Type B pancreatic cell (in vitro differentiated cells): Measurements from ENCODE around the gene CCDC82. TPM values are rescaled to one million over a fixed set of nuclear protein-coding genes. Genes with fewer than 3 reads are reported as not detected.

ENCODE experiments used
- DNase-seq: peaks from one replicate; pipeline ENCODE4 v3.0.0; 2021; ENCODE audit warnings: mixed read lengths; ENCODE audit not compliant: unreplicated experiment; ENCODE audit errors: extremely low spot score
- H3K27ac Mint-ChIP-seq: 2 replicates; pipeline ENCODE4 v1.8.0; 2021; ENCODE audit warnings: mild to moderate bottlenecking, mixed read lengths
- H3K27me3 Mint-ChIP-seq: 2 replicates; pipeline ENCODE4 v1.8.0; 2021; ENCODE audit warnings: mixed read lengths
- H3K36me3 Mint-ChIP-seq: 2 replicates; pipeline ENCODE4 v1.8.0; 2021; ENCODE audit warnings: mixed read lengths
- H3K4me1 Mint-ChIP-seq: one replicate; pipeline ENCODE4 v1.8.0; 2021; ENCODE audit warnings: mixed read lengths; ENCODE audit not compliant: unreplicated experiment
- H3K4me3 Mint-ChIP-seq: 2 replicates; pipeline ENCODE4 v1.8.0; 2021; ENCODE audit warnings: mild to moderate bottlenecking, mixed read lengths
- H3K9me3 Mint-ChIP-seq: 2 replicates; pipeline ENCODE4 v1.8.0; 2021; ENCODE audit warnings: mixed read lengths
- CTCF ChIP-seq: fragments of 200-600 bp; sonication (generic); conservative IDR thresholded peaks from 2 replicates; pipeline ENCODE4 v1.5.0; 2021; ENCODE audit warnings: antibody characterized with exemption, mild to moderate bottlenecking
- total RNA-seq: library from RNA; stranded (reverse); gene quantifications from 2 replicates; pipeline ENCODE4 v1.2.1, GENCODE V29; 2021; ENCODE audit warnings: low replicate concordance

The CCDC82 gene
- total RNA-seq, 1 donor from 2014 or later: 21.7 TPM

- DNase-seq: no peak
- peaks cover 24% of the 10 kb centered on the region for H3K4me1 Mint-ChIP-seq
- H3K27ac Mint-ChIP-seq: no peak overlapping the region
- H3K36me3 Mint-ChIP-seq: peaks cover 22% of the 10 kb centered on the region
- no peak for TF ChIP-seq CTCF
- peaks cover 12% of the 10 kb centered on the region for H3K9me3 Mint-ChIP-seq
- H3K4me3 Mint-ChIP-seq: peak overlapping the region; percentile 72
- no peaks in the 10 kb centered on the region for H3K27me3 Mint-ChIP-seq
Measured at GRCh38 chr11:96391698-96392307, 2.1 kb upstream of the CCDC82 start.

- H3K36me3 Mint-ChIP-seq: peaks cover 23% of the 10 kb centered on the region
- no peak for TF ChIP-seq CTCF
- no peak for DNase-seq
- H3K4me3 Mint-ChIP-seq: peak overlapping the region; percentile 91
- H3K27me3 Mint-ChIP-seq: no peaks in the 10 kb centered on the region
- H3K9me3 Mint-ChIP-seq: peaks cover 12% of the 10 kb centered on the region
- peak overlapping the region; percentile 94 for H3K27ac Mint-ChIP-seq
- peaks cover 24% of the 10 kb centered on the region for H3K4me1 Mint-ChIP-seq
Measured at GRCh38 chr11:96390488-96390792, 728 bp upstream of the CCDC82 start.

- Mint-ChIP-seq H3K4me1 (peaks cover 24% of the 10 kb centered on the region), H3K27me3 (no peaks in the 10 kb centered on the region), H3K4me3 (peak overlapping the region; percentile 91), H3K36me3 (peaks cover 30% of the 10 kb centered on the region), H3K9me3 (peaks cover 12% of the 10 kb centered on the region), H3K27ac (peak overlapping the region; percentile 94)
- DNase-seq: no peak
- TF ChIP-seq CTCF: no peak
Measured at GRCh38 chr11:96388891-96389719, 607 bp downstream of the CCDC82 start.

- Mint-ChIP-seq H3K27ac (no peak overlapping the region), H3K4me3 (no peak overlapping the region), H3K27me3 (no peaks in the 10 kb centered on the region), H3K9me3 (peaks cover under 1% of the 10 kb centered on the region), H3K36me3 (peaks cover 23% of the 10 kb centered on the region), H3K4me1 (peaks cover 7% of the 10 kb centered on the region)
- DNase-seq: no peak
- TF ChIP-seq CTCF: no peak
Measured at GRCh38 chr11:96385187-96385586, 4.5 kb downstream of the CCDC82 start.

GRCh38 chr11:96384156-96384555, 5.6 kb downstream of the CCDC82 start:
- no peak overlapping the region for H3K4me3 Mint-ChIP-seq
- no peaks in the 10 kb centered on the region for H3K9me3 Mint-ChIP-seq
- no peak for TF ChIP-seq CTCF
- no peaks in the 10 kb centered on the region for H3K27me3 Mint-ChIP-seq
- DNase-seq: no peak
- no peak overlapping the region for H3K27ac Mint-ChIP-seq
- peaks cover 7% of the 10 kb centered on the region for H3K4me1 Mint-ChIP-seq
- H3K36me3 Mint-ChIP-seq: peaks cover 28% of the 10 kb centered on the region
